Upper lobe of left lung (tissue), 6 donors: ENCODE data around the gene FBN3. TPM values are rescaled to one million over a fixed set of nuclear protein-coding genes. Genes with fewer than 3 reads are reported as not detected.

Experiments
- ATAC-seq, 2 donors: fragments of 200-7000 bp; cut with Tn5 transposase; one replicate each; pipeline ENCODE4 v1.9.1; 2022; ENCODE audit warnings: mild to moderate bottlenecking in 2 of 2, moderate library complexity in 2 of 2; ENCODE audit not compliant: low FRiP score in 2 of 2
- DNase-seq, 2 donors: peaks; one replicate each; pipeline ENCODE4 v3.0.0-alpha.2; 2019 to 2020
- H3K27ac ChIP-seq, 4 donors: fragments of 200-600 bp; sonication (generic); one replicate each; pipeline ENCODE4 v1.5.1; 2016 to 2019
- H3K27me3 ChIP-seq, 4 donors: fragments of 200-600 bp; sonication (generic); one replicate each; pipeline ENCODE4 v1.5.1; 2017 to 2019
- H3K36me3 ChIP-seq, 4 donors: fragments of 200-600 bp; sonication (generic); one replicate each; pipeline ENCODE4 v1.5.1; 2016 to 2019
- H3K4me1 ChIP-seq, 4 donors: fragments of 200-600 bp; sonication (generic); one replicate each; pipeline ENCODE4 v1.5.1; 2018 to 2019
- H3K4me3 ChIP-seq, 4 donors: fragments of 200-600 bp; sonication (generic); one replicate each; pipeline ENCODE4 v1.5.1; 2017 to 2019; ENCODE audit warnings: mild to moderate bottlenecking in 2 of 4, moderate library complexity in 1 of 4
- H3K9me3 ChIP-seq, 4 donors: fragments of 200-600 bp; sonication (generic); one replicate each; pipeline ENCODE4 v1.5.1; 2018 to 2019
- CTCF ChIP-seq, 6 experiments: fragments of 450-650 bp in 4 of 6; fragments of 200-600 bp in 2 of 6; sonication (generic) in 2 of 6; IDR thresholded peaks; one replicate each; pipeline ENCODE4 v1.5.1; 2016 to 2019; ENCODE audit warnings: antibody characterized with exemption in 6 of 6
- EP300 ChIP-seq, 4 donors: sonication (generic); formaldehyde crosslinking; IDR thresholded peaks; one replicate each; pipeline ENCODE4 v1.5.1; 2017; ENCODE audit warnings: antibody characterized with exemption in 4 of 4, control low read depth in 2 of 4
- POLR2A ChIP-seq, 4 donors: fragments of 450-650 bp; IDR thresholded peaks; one replicate each; pipeline ENCODE4 v1.5.1; 2016 to 2017; ENCODE audit warnings: antibody characterized with exemption in 4 of 4, mild to moderate bottlenecking in 2 of 4
- POLR2AphosphoS5 ChIP-seq, 2 donors: sonication (generic); formaldehyde crosslinking; IDR thresholded peaks; one replicate each; pipeline ENCODE4 v1.5.1; 2017; ENCODE audit warnings: antibody characterized with exemption in 2 of 2
- WGBS, 2 donors: methylation state at CpG; one replicate each; pipeline ENCODE4 v1.1.5; 2017 to 2018; 5-methylcytosine and 5-hydroxymethylcytosine counted together
- total RNA-seq, 6 donors: library from RNA; depleted of rRNA in 4 of 6; stranded (reverse); fragments of >200 nt in 4 of 6; gene quantifications; one replicate each; pipeline versions ENCODE4 v1.1.0 to v1.2.1, GENCODE V29; 2016 to 2021
- donor health status: DM: no; HTN: no; CAD: no; lungs with moderate emphysema.
- donor health status: DM: no; HTN: yes; CAD: no; lungs with severe emphysema.

The FBN3 gene
- total RNA-seq, 6 donors from 2014 or later = 0.10 to 106 (median 8.0) TPM

GRCh38 chr19:8127311-8127710 is 22.1 kb downstream of the FBN3 start:
- TF ChIP-seq POLR2A (IDR thresholded peaks at IDR 0.05) = no peak
- no peak for TF ChIP-seq POLR2AphosphoS5 (IDR thresholded peaks at IDR 0.05)
- no peak for TF ChIP-seq CTCF (IDR thresholded peaks at IDR 0.05)
- TF ChIP-seq EP300 (IDR thresholded peaks at IDR 0.05) = no peak
- 85 to 89% methylated on average over 8 of the region's 8 CpGs for WGBS, 2 donors
- ATAC-seq = no peak
- Histone ChIP-seq H3K9me3 (no peaks in the 10 kb centered on the region), H3K4me1 (no peaks in the 10 kb centered on the region), H3K27me3 (no peaks in the 10 kb centered on the region), H3K27ac (no peak overlapping the region), H3K4me3 (no peak overlapping the region), H3K36me3 (peaks cover 0 to 3% (median 0%) of the 10 kb centered on the region in 4 donors)
- DNase-seq = no peak

GRCh38 chr19:8126511-8126910 is 22.9 kb downstream of the FBN3 start:
- ATAC-seq = no peak
- 90% methylated on average over 7 of the region's 18 CpGs; no CpG with 5 or more reads in 1 of the 2 donors for WGBS, 2 donors
- H3K27me3 ChIP-seq = no peaks in the 10 kb centered on the region
- peak in 1 of 2 donors; percentile 77 for DNase-seq
- H3K9me3 ChIP-seq = no peaks in the 10 kb centered on the region
- peaks cover 0 to 3% (median 0%) of the 10 kb centered on the region in 4 donors for H3K36me3 ChIP-seq
- no peak overlapping the region for H3K27ac ChIP-seq
- no peak overlapping the region for H3K4me3 ChIP-seq
- no peaks in the 10 kb centered on the region for H3K4me1 ChIP-seq
- no peak for TF ChIP-seq POLR2A (IDR thresholded peaks at IDR 0.05)
- TF ChIP-seq POLR2AphosphoS5 (IDR thresholded peaks at IDR 0.05) = no peak
- no peak for TF ChIP-seq EP300 (IDR thresholded peaks at IDR 0.05)
- TF ChIP-seq CTCF (IDR thresholded peaks at IDR 0.05) = no peak

GRCh38 chr19:8126008-8126407 is 23.4 kb downstream of the FBN3 start:
- ATAC-seq (no peak), DNase-seq (peak in 1 of 2 donors; percentile 57)
- Histone ChIP-seq H3K36me3 (peaks cover 0 to 3% (median 0%) of the 10 kb centered on the region in 4 donors), H3K27ac (no peak overlapping the region), H3K27me3 (no peaks in the 10 kb centered on the region), H3K4me1 (no peaks in the 10 kb centered on the region), H3K9me3 (no peaks in the 10 kb centered on the region), H3K4me3 (no peak overlapping the region)
- TF ChIP-seq CTCF (IDR thresholded peaks at IDR 0.05) = no peak
- no peak for TF ChIP-seq POLR2A (IDR thresholded peaks at IDR 0.05)
- no peak for TF ChIP-seq EP300 (IDR thresholded peaks at IDR 0.05)
- TF ChIP-seq POLR2AphosphoS5 (IDR thresholded peaks at IDR 0.05) = no peak
- 87 to 92% methylated on average over 15 of the region's 15 CpGs for WGBS, 2 donors

- no peak for ATAC-seq
- TF ChIP-seq POLR2A (IDR thresholded peaks at IDR 0.05) (no peak), EP300 (IDR thresholded peaks at IDR 0.05) (no peak), CTCF (IDR thresholded peaks at IDR 0.05) (no peak), POLR2AphosphoS5 (IDR thresholded peaks at IDR 0.05) (no peak)
- H3K9me3 ChIP-seq = no peaks in the 10 kb centered on the region
- 92% methylated on average over 20 to 22 of the region's 22 CpGs for WGBS, 2 donors
- DNase-seq = peak in 1 of 2 donors; percentile 76
- no peaks in the 10 kb centered on the region for H3K27me3 ChIP-seq
- H3K4me1 ChIP-seq = no peaks in the 10 kb centered on the region
- H3K4me3 ChIP-seq = no peak overlapping the region
- H3K27ac ChIP-seq = no peak overlapping the region
- no peaks in the 10 kb centered on the region for H3K36me3 ChIP-seq
These were observed 25.7 kb downstream of the FBN3 start for GRCh38 chr19:8123683-8124082.
